ENCODE data around the gene BTBD9. TPM values are rescaled to one million over a fixed set of nuclear protein-coding genes. Genes with fewer than 3 reads are reported as not detected.

The BTBD9 gene
- total RNA-seq, 1 experiment from 2014 or later: 4.3 TPM

DNA sequence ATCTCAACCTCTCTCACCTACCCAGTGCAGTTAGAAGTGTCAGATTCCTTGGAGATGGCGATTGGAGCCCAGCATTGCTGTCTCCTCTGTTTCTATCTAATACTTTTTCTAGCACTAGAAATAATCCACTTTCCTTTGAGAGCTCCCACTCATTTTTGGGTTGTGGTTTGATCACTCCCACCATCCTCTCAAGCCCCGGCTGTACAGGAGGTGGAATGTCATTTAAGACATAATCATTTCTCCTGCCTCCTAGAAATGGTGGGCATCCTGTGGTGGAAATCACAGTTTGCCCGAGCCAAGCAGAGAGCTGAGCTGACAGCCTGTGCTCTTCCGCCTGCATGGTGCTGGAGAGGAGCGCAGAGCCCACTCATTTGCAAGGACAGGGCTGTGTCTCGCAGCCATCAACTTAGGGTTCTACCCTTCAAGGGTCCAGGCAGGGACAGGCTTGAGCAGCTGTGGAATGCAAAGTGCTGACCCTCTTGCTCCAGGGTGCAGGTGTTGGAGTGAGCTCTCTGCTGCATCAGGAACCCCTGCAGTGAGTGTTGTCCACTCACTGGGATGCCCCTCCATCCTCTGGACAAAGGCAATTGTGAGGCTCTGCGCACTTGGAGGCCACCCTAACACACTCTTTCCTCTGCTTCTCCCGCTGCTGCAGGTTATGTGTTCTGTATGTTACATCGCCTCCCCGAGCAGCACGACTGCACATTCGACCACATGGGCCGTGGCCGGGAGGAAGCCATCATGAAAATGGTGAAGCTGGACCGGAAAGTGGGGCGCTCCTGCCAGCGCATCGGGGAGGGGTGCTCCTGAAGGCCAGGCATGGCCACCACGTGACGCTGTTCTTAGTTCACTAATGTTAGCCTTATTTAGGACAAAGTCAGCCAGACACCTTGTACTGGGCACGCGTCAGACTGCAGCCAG is 487.9 kb downstream of the BTBD9 start:
- intact Hi-C loops (cut with micrococcal nuclease): loop anchor here (10.0 kb wide), 1 partner anchor 343 kb away; no protein-coding TSS in a partner anchor
- H3K4me2 ChIP-seq (ENCODE audit: low read length): no peak overlapping the region
- no peak overlapping the region for H3K27ac ChIP-seq (ENCODE audit: low read length)
- peaks cover 10% of the 10 kb centered on the region; the same call in 1 of the 2 replicates for H4K20me1 ChIP-seq (ENCODE audit: low read length)
- no peaks in the 10 kb centered on the region for H3K79me2 ChIP-seq (ENCODE audit: low read length)
- DNase-seq (no peak), ATAC-seq (no peak)
- TF ChIP-seq CTCF (conservative IDR thresholded peaks at IDR 0.05; ENCODE audit: low read depth, low read length): no peak
- no peak for TF ChIP-seq EZH2phosphoT487 (IDR thresholded peaks at IDR 0.05; ENCODE audit: borderline replicate concordance, low read length)
- no peak for TF ChIP-seq EZH2 (IDR thresholded peaks at IDR 0.05; ENCODE audit: low read length, unreplicated experiment)
- H3K9me3 ChIP-seq (ENCODE audit: low read length): no peaks in the 10 kb centered on the region
- H3K4me1 ChIP-seq (ENCODE audit: insufficient read depth, low read length): peaks cover 23% of the 10 kb centered on the region
- no peak overlapping the region for H3K4me3 ChIP-seq (ENCODE audit: low read length)
- no peaks in the 10 kb centered on the region for H3F3A ChIP-seq (ENCODE audit: low read length, unreplicated experiment)
- POLR2A ChIA-PET (ENCODE audit: unreplicated experiment): no interaction called here
- H3K36me3 ChIP-seq (ENCODE audit: low read depth, low read length): no peaks in the 10 kb centered on the region
- no peaks in the 10 kb centered on the region for H3K27me3 ChIP-seq (ENCODE audit: low read length)
- H2AFZ ChIP-seq (ENCODE audit: low read length): no peak overlapping the region
- CTCF ChIA-PET: no interaction called here
- H3K9ac ChIP-seq (ENCODE audit: low read length): no peak overlapping the region
- no TSS peak for BruUV-seq (replicated peaks)
- H3K9me2 ChIP-seq (replicated peaks; ENCODE audit: low read length): no peaks in the 10 kb centered on the region

DNA sequence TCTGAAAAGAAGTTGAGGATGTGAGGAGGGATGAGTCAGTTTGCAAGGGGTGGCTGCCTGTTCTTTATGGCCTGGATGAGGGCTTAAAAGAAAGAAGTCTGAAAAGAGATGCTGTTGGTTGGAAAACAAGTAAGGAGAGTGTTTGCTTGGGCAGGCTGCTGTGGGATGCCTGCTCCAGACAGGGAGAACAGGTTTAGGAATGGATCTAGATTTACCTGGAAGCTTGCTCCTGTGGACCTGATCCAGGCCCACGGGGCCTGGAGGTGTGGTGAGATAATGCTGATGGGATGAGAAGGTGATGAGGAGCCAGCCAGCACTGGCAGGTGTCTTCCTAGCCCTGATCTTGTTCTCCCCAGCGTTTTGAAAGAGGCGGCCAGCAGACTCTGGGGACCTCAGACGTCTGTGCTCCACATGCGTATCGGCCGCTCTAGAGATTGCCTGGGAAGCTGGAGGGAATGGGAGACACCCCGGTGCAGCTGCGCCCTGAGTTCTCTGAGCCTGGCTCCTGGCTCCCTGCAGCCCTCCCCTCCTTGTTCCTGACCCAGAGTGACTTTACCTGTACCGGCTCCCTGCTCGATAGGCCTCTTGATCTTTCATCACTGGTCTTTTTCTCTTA is 488.9 kb downstream of the BTBD9 start:
- Histone ChIP-seq H3F3A (ENCODE audit: low read length, unreplicated experiment) (no peaks in the 10 kb centered on the region), H3K27ac (ENCODE audit: low read length) (no peak overlapping the region), H3K9ac (ENCODE audit: low read length) (no peak overlapping the region), H3K9me2 (replicated peaks; ENCODE audit: low read length) (no peaks in the 10 kb centered on the region), H3K4me3 (ENCODE audit: low read length) (no peak overlapping the region), H3K9me3 (ENCODE audit: low read length) (no peaks in the 10 kb centered on the region), H4K20me1 (ENCODE audit: low read length) (peaks cover 10% of the 10 kb centered on the region; the same call in 1 of the 2 replicates), H3K36me3 (ENCODE audit: low read depth, low read length) (no peaks in the 10 kb centered on the region), H3K4me1 (ENCODE audit: insufficient read depth, low read length) (peaks cover 15% of the 10 kb centered on the region), H3K4me2 (ENCODE audit: low read length) (no peak overlapping the region), H2AFZ (ENCODE audit: low read length) (no peak overlapping the region), H3K79me2 (ENCODE audit: low read length) (no peaks in the 10 kb centered on the region), H3K27me3 (ENCODE audit: low read length) (no peaks in the 10 kb centered on the region)
- no TSS peak for BruUV-seq (replicated peaks)
- DNase-seq (no peak), ATAC-seq (no peak)
- intact Hi-C loops (cut with micrococcal nuclease): loop anchor here (10.0 kb wide), 1 partner anchor 344 kb away; no protein-coding TSS in a partner anchor
- TF ChIP-seq CTCF (conservative IDR thresholded peaks at IDR 0.05; ENCODE audit: low read depth, low read length): no peak
- TF ChIP-seq EZH2 (IDR thresholded peaks at IDR 0.05; ENCODE audit: low read length, unreplicated experiment): no peak
- no peak for TF ChIP-seq EZH2phosphoT487 (IDR thresholded peaks at IDR 0.05; ENCODE audit: borderline replicate concordance, low read length)
- ChIA-PET CTCF (no interaction called here), POLR2A (ENCODE audit: unreplicated experiment) (no interaction called here)

Measured in PC-3 (cell line).